Stimulated activated CD4-positive, alpha-beta T cell treated with anti-CD3 and anti-CD28 coated beads, Interleukin-1b, Interleukin-23, amount 100 ng/mL, for 1 hour (primary cell): ENCODE data around the gene ZNF134.

Source experiments
- DNase-seq, 2 donors: peaks; one replicate each; pipeline ENCODE4 v3.0.0-alpha.2; 2020; ENCODE audit warnings: low read depth in 2 of 2

The ZNF134 gene

DNA sequence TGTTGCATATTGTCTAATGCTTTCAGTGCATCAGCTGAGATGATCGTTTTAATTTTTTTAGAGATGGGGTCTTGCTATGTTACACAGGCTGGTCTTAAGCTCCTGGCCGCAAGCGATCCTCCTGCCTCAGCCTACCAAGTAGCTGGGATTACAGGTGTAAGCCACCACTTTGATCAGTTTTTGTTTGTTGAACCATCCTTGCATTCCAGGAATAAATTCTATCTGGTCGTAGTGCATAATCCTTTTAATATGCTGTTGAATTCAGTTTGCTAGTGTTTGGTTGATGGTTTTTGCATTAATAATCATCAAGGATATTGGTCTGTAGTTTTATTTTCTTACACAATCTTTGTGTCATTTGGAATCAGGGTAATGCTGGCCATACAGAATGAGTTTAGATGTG, 23.3 kb downstream of the ZNF134 start:
- no peak for DNase-seq

DNA sequence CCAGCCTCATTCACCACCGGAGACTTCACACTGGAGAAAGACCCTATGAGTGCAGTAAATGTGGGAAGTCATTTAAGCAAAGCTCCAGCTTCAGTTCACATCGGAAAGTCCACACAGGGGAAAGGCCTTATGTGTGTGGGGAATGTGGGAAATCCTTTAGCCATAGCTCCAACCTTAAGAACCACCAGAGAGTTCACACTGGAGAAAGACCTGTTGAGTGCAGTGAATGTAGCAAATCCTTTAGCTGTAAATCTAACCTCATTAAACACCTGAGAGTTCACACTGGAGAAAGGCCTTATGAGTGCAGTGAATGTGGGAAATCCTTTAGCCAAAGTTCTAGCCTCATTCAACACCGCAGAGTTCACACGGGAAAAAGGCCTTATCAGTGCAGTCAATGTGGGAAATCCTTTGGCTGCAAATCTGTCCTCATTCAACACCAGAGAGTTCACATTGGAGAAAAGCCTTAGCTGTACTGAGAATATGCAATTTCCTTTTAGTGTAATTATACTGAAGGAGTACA, 27.7 kb downstream of the ZNF134 start:
- no peak for DNase-seq

DNA sequence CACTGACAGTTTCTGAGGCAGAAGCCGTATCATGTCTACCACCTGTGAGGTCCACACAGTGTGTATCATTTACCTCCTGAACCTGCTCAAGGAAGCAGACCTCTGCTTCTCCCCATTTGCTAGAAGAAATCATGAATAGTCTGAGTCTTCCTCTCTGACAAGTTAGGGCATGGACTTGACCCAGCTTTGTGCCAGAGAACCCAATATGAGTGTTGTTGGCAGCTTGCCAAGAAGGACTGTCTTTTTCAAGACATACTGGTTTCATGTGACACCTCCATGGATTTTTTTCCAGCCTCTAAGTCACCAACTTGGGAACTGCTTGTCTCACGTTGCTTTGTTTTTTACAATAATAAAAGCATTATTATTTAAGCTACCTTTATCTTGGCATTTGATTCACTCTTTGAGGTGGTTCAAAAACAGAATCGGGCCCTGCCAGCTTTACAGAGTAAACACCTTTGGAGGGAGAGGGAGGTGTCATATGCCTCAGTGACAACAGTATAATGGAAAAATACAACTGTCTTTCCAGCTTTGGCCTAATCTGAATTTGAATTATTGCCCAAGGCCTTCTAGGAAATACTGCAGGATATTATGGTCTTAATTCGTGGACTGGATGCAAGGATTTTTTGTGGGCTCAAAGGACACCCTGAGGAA, 28.5 kb downstream of the ZNF134 start:
- DNase-seq: no peak

DNA sequence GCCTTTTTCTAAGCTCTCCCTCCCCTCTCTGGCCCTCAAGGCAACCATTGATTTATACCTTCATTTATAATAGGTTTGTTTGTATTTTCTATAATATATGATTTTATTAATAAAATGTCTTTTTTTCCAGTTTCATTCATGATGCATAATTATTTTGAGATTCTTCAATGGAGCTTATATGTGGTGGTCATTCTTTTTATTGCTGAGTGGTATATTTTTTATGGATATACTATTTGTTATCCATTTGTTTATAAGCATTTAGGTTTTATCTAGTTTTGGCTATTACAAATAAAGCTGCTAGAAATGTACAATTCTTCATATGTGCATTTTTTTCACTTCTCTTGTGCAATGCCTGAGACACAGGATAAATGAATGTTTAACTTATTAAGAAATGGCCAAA, 29.7 kb downstream of the ZNF134 start:
- DNase-seq: no peak

- DNase-seq: no peak
Observed at GRCh38 chr19:57648331-57649003, 34.4 kb downstream of the ZNF134 start.

DNA sequence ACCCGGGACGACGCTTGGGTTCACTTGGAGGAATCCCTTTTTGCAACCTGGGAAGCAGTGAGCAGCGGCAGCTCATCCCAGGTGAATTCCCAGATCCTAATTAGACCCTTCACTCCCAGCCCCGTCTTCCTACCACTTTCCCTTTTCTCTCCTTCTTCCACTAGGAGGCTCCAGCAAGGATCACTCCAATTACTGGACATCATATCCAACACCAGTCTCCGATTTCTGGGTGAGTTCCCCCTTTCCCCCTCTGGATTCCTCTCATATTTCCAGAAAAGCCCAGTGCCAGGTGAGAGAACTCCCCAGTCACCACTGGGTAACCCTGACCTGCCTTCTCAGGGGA, 37.6 kb downstream of the ZNF134 start:
- DNase-seq: no peak

- no peak for DNase-seq
Observed at GRCh38 chr19:57653689-57654088, 39.6 kb downstream of the ZNF134 start.

DNA sequence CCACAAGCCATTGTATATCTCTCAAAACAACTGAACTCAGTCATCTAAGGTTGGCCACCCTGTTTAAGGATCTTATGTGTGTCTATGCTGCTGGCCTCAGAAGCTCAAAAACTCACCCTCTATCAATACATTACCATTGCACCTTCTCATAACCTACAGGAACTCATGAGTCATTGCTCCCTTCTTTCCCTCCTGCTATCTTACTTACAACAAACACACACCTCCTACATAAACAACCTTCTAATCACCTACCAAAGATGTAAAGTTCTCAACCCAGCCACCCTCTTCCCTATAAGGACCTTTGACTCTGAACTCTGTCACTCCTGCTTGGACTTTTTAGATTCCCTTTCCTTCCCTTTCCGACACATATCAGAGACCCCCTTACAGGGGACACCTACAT, 41.4 kb downstream of the ZNF134 start:
- DNase-seq: no peak

- no peak for DNase-seq
Observed at GRCh38 chr19:57656346-57656745, 42.3 kb downstream of the ZNF134 start.

GRCh38 chr19:57664269-57665127, 50.5 kb downstream of the ZNF134 start:
- DNase-seq: no peak

DNA sequence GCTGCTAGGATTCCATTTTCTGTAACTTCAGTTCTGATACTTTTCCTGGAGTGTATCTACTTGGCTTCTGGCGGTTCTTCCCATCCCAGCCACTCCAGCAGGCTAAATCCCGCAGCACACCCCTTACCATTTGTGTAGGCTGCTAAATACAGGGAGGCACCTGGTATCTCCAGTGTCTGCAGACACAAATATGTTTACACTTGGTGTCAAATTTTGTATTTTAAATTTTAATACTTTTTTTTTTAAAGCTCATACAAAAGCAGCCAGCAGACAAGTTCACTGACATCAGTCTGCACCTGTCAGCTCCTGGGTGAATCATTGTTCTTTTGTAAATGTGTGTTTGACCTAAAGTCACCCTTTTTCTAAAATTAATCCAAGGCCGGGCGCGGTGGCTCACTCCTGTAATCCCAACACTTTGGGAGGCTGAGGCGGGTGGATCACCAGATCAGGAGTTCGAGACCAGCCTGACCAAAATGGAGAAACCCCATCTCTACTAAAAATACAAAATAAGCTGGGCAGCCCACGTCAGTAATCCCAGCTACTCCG, 51.3 kb downstream of the ZNF134 start:
- no peak for DNase-seq

DNA sequence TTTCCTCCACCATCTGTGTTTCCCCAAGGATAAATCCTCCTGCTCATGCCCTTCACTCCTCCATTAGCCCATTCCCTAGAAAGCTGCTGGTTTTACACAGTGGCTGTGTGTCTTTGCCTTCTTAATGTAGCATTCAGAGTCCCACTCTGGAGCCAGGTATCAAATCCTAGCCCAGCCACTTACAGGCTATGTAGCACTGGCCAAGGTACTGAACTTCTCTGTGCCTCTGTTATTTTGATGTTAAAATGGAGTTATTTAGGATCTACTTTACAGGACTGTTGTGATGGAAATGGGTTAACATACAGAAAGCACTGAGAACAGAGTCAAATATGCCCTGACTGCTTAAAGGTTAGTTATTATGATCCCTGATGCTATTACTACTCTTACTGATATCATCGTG, 53.2 kb downstream of the ZNF134 start:
- no peak for DNase-seq

- no peak for DNase-seq
Observed at GRCh38 chr19:57668635-57669034, 54.6 kb downstream of the ZNF134 start, which contains the start of gene ZSCAN4. Gene ZSCAN4, plus strand, starts transcription at chr19:57668935. Its CDS starts 7,211 bp downstream, at chr19:57676146.

- DNase-seq: no peak
Observed at GRCh38 chr19:57671124-57671895, 57.3 kb downstream of the ZNF134 start.

DNA sequence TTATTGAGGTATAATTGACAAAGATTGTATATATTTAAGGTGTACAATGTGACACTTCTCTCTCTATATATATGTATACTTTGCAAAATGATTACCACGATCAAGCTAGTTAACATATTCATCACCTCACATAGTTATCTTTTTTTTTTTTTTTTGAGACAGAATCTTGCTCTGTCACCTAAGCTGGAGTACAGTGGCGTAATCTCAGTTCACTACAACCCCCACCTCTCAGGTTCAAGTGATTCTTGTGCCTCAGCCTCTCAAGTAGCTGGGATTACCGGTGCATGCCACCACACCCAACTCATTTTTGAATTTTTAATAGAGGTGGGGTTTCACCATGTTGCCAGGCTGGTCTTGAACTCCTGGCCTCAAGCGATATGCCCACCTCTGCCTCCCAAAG, 58.4 kb downstream of the ZNF134 start:
- no peak for DNase-seq
